HepG2 (cell line): Measurements from ENCODE around the gene FAM221B. TPM values are rescaled to one million over a fixed set of nuclear protein-coding genes. Genes with fewer than 3 reads are reported as not detected.

Source experiments
- ATAC-seq: fragments of 200-7000 bp; cut with Tn5 transposase; 3 replicates; pipeline ENCODE4 v1.9.1; 2020; ENCODE audit warnings: mild to moderate bottlenecking, moderate library complexity
- BruUV-seq: library from RNA; stranded (reverse); fragments of 400-500 nt; replicated peaks from 2 replicates; lab custom pipeline; 2021; lab: Mats Ljungman, UMichigan
- CTCF ChIA-PET: fragments of 300-600 bp; formaldehyde crosslinking; extraction: SDS; loops from one replicate; lab custom pipeline; 2021; ENCODE audit warnings: low total read pairs, inconsistent platforms, low intra/inter-chr PET ratio; lab: Yijun Ruan, JAX
- POLR2A ChIA-PET: fragments of 350-600 bp; sonication (Branson Sonifier 250); formaldehyde crosslinking; loops from one replicate; lab custom pipeline; 2020; ENCODE audit warnings: antibody characterized with exemption, inconsistent platforms; lab: Yijun Ruan, JAX
- DNase-seq: peaks from one replicate; pipeline ENCODE4 v3.0.0-alpha.2; 2015; ENCODE audit warnings: low spot score
- FAIRE-seq: peaks from 3 replicates; lab custom pipeline; 2011; peaks lifted over from hg19 to GRCh38; lab: Jason Lieb, UNC
- H2AFZ ChIP-seq: one replicate; pipeline ENCODE4 v1.6.1; 2011; ENCODE audit warnings: low read length, inconsistent platforms
- H3K27ac ChIP-seq: fragments of 300-600 bp; 3 replicates; pipeline ENCODE4 v1.8.0; 2011; ENCODE audit warnings: mixed run types, mild to moderate bottlenecking, mixed read lengths, low read length, inconsistent platforms; ENCODE audit not compliant: insufficient read depth; ENCODE audit errors: extremely low read length
- H3K27me3 ChIP-seq, 2 experiments: fragments of 200-600 bp in 1 of 2; 2 replicates in 1 of 2; 3 replicates in 1 of 2; pipeline versions ENCODE4 v1.6.0 to v1.8.0; 2011; ENCODE audit warnings: low read length in 2 of 2, mild to moderate bottlenecking in 2 of 2, moderate library complexity in 2 of 2, inconsistent platforms in 1 of 2; ENCODE audit not compliant: insufficient read depth in 2 of 2, control insufficient read depth in 1 of 2
- H3K36me3 ChIP-seq, 2 experiments: fragments of 200-600 bp in 1 of 2; replicated peaks in 1 of 2; 2 replicates in 1 of 2; 3 replicates in 1 of 2; pipeline versions ENCODE4 v1.5.1 to v1.8.0; 2011; ENCODE audit warnings: low read length in 2 of 2, inconsistent platforms in 1 of 2; ENCODE audit not compliant: insufficient read depth in 2 of 2, control insufficient read depth in 1 of 2
- H3K4me1 ChIP-seq: 2 replicates; pipeline ENCODE4 v1.5.1; 2012; ENCODE audit warnings: low read length, inconsistent platforms; ENCODE audit not compliant: insufficient read depth
- H3K4me2 ChIP-seq: 2 replicates; pipeline ENCODE4 v1.6.0; 2011; ENCODE audit warnings: low read depth, low read length, inconsistent platforms
- H3K4me3 ChIP-seq, 3 experiments: fragments of 200-600 bp in 1 of 3; sonication (generic), shearing (Covaris generic) in 1 of 3; replicated peaks in 1 of 3; 2 replicates each; pipeline ENCODE4 v1.5.1; 2011 to 2016; ENCODE audit warnings: low read length in 3 of 3, inconsistent platforms in 2 of 3, low read depth in 2 of 3, mild to moderate bottlenecking in 2 of 3, control low read depth in 1 of 3, mixed read lengths in 1 of 3; ENCODE audit not compliant: insufficient read depth in 1 of 3
- H3K79me2 ChIP-seq: one replicate; pipeline ENCODE4 v1.6.1; 2011; ENCODE audit warnings: low read length, inconsistent platforms; ENCODE audit not compliant: insufficient read depth
- H3K9ac ChIP-seq: 2 replicates; pipeline ENCODE4 v1.6.0; 2011; ENCODE audit warnings: mild to moderate bottlenecking, low read depth, low read length, inconsistent platforms; ENCODE audit not compliant: insufficient read depth
- H3K9me3 ChIP-seq: 2 replicates; pipeline ENCODE4 v1.5.1; 2012; ENCODE audit warnings: mild to moderate bottlenecking, low read length
- H4K20me1 ChIP-seq: 2 replicates; pipeline ENCODE4 v1.6.0; 2011; ENCODE audit warnings: inconsistent platforms, mild to moderate bottlenecking, low read length, moderate library complexity; ENCODE audit not compliant: insufficient read depth
- FIP1L1 ChIP-seq: fragments of 200-400 bp; formaldehyde crosslinking; IDR thresholded peaks from 2 replicates; pipeline ENCODE4 v1.6.1; 2018; ENCODE audit warnings: low read depth, mild to moderate bottlenecking, low read length, moderate library complexity, borderline replicate concordance; ENCODE audit not compliant: insufficient read depth
- FOXA3 ChIP-seq: IDR thresholded peaks from 2 replicates; pipeline ENCODE4 v1.6.1; 2016; ENCODE audit warnings: missing genetic modification reagents, missing compliant biosample characterization
- GABPB1 ChIP-seq: IDR thresholded peaks from 2 replicates; pipeline ENCODE4 v1.6.1; 2016; ENCODE audit warnings: mild to moderate bottlenecking, missing genetic modification reagents, moderate library complexity, missing compliant biosample characterization
- JDP2 ChIP-seq: sonication (generic); formaldehyde crosslinking; IDR thresholded peaks from 2 replicates; pipeline ENCODE4 v1.8.1; 2022; ENCODE audit warnings: missing genetic modification reagents, borderline replicate concordance
- MAF1 ChIP-seq: sonication (generic); formaldehyde crosslinking; IDR thresholded peaks from 2 replicates; pipeline ENCODE4 v1.5.0; 2020; ENCODE audit warnings: missing genetic modification reagents, borderline replicate concordance
- MED1 ChIP-seq: sonication (generic); formaldehyde crosslinking; IDR thresholded peaks from 2 replicates; pipeline ENCODE4 v1.4.0; 2020; ENCODE audit warnings: missing genetic modification reagents
- MXD3 ChIP-seq: IDR thresholded peaks from 2 replicates; pipeline ENCODE4 v1.6.1; 2016; ENCODE audit warnings: mild to moderate bottlenecking, missing biosample characterization, missing genetic modification reagents
- MYPOP ChIP-seq: sonication (generic); formaldehyde crosslinking; IDR thresholded peaks from 2 replicates; pipeline ENCODE4 v1.8.1; 2023; ENCODE audit warnings: mild to moderate bottlenecking, moderate library complexity, missing genetic modification reagents
- NPAS2 ChIP-seq: sonication (generic); formaldehyde crosslinking; IDR thresholded peaks from 2 replicates; pipeline ENCODE4 v1.8.0; 2022; ENCODE audit warnings: mild to moderate bottlenecking, missing genetic modification reagents, borderline replicate concordance
- NRL ChIP-seq: sonication (generic); formaldehyde crosslinking; IDR thresholded peaks from 2 replicates; pipeline ENCODE4 v1.5.0; 2020; ENCODE audit warnings: missing genetic modification reagents, mild to moderate bottlenecking, moderate library complexity, borderline replicate concordance
- TAF1 ChIP-seq: sonication (generic); formaldehyde crosslinking; IDR thresholded peaks from 2 replicates; pipeline ENCODE4 v1.4.0; 2020; ENCODE audit warnings: missing genetic modification reagents
- TEF ChIP-seq: sonication (generic); formaldehyde crosslinking; IDR thresholded peaks from 2 replicates; pipeline ENCODE4 v1.5.0; 2020; ENCODE audit warnings: missing genetic modification reagents
- THAP9 ChIP-seq: sonication (generic); formaldehyde crosslinking; IDR thresholded peaks from 2 replicates; pipeline ENCODE4; 2020; ENCODE audit warnings: missing genetic modification reagents, mild to moderate bottlenecking, borderline replicate concordance
- ZBTB42 ChIP-seq: sonication (generic); formaldehyde crosslinking; IDR thresholded peaks from 2 replicates; pipeline ENCODE4 v1.5.0; 2020; ENCODE audit warnings: mild to moderate bottlenecking, missing genetic modification reagents
- ZMYM4 ChIP-seq: sonication (generic); formaldehyde crosslinking; IDR thresholded peaks from 2 replicates; pipeline ENCODE4 v1.8.1; 2023; ENCODE audit warnings: mild to moderate bottlenecking, missing genetic modification reagents
- ZNF607 ChIP-seq: sonication (generic); formaldehyde crosslinking; IDR thresholded peaks from 2 replicates; pipeline ENCODE4 v1.5.1; 2020; ENCODE audit warnings: missing genetic modification reagents, mild to moderate bottlenecking, borderline replicate concordance
- ZNF720 ChIP-seq: sonication (generic); formaldehyde crosslinking; IDR thresholded peaks from 2 replicates; pipeline ENCODE4 v1.4.0; 2020; ENCODE audit warnings: missing genetic modification reagents
- ZNF772 ChIP-seq: sonication (generic); formaldehyde crosslinking; IDR thresholded peaks from 2 replicates; pipeline ENCODE4 v1.5.0; 2020; ENCODE audit warnings: mild to moderate bottlenecking, missing genetic modification reagents
- ZNF777 ChIP-seq: sonication (generic); formaldehyde crosslinking; IDR thresholded peaks from 2 replicates; pipeline ENCODE4 v1.4.0; 2020; ENCODE audit warnings: missing genetic modification reagents
- WGBS: methylation state at CpG from one replicate; pipeline ENCODE4 v1.1.6; 2017; ENCODE audit warnings: low lambda C conversion rate; 5-methylcytosine and 5-hydroxymethylcytosine counted together
- in situ Hi-C: cut with HindIII; loops from 2 replicates; pipeline ENCODE4 v1.10.0; 2017; ENCODE audit warnings: low pct_unique_long_range_greater_than_20kb; ENCODE audit not compliant: extremely low pct_ligation_motif_present
- intact Hi-C: fragments of 100-400 bp; cut with micrococcal nuclease; formaldehyde crosslinking; loops from one replicate; pipeline ENCODE4 v1.10.0; 2022; ENCODE audit not compliant: unreplicated experiment
- polyA plus RNA-seq, 8 experiments: library from polyadenylated mRNA; depleted of rRNA in 3 of 8; stranded (reverse) in 7 of 8; unstranded in 1 of 8; fragments of >200 nt; fragmentation: Illumina TruSeq in 4 of 8; extraction: Trizol in 4 of 8; gene quantifications; 2 replicates each; pipeline versions ENCODE4 v1.2.1 to v1.2.3, GENCODE V29; 2011 to 2016; ENCODE audit warnings: low read depth in 4 of 8, missing spikeins in 1 of 8, mixed read lengths in 1 of 8; ENCODE audit not compliant: insufficient read depth in 1 of 8
- total RNA-seq, 5 experiments: library from RNA; depleted of rRNA; stranded (reverse); fragments of >200 nt; fragmentation: Illumina TruSeq; extraction: Trizol; gene quantifications; 2 replicates each; pipeline ENCODE4 v1.2.3, GENCODE V29; 2016; ENCODE audit warnings: low read depth in 1 of 5

The FAM221B gene
- total and polyA plus RNA-seq, 2 of the 13 experiments (the other 11 are each of a cell fraction or from before 2014, with no cell fraction given): not detected

GRCh38 chr9:35814841-35815543 lies 13.5 kb downstream of the FAM221B start, which contains the start of gene HINT2:
Gene HINT2 (minus strand): TSS chr9:35815042. CDS start chr9:35814979, 63 bp downstream.
- ChIA-PET POLR2A (interaction anchor here (0.7 to 2.1 kb wide), 22 partner anchors 11 to 443 kb away, joined by 3 to 16 read pairs (median 4); partner anchors contain the start of genes CCDC107, CREB3, FAM221B and GBA2), CTCF (no interaction called here)
- in situ Hi-C loops (no loop called here), intact Hi-C loops (loop anchor here (1.0 kb wide), 1 partner anchor 14 kb away; the partner anchor contains the start of gene TMEM8B)
- ATAC-seq (peak; percentile 90), DNase-seq (peak; percentile 99), FAIRE-seq (peak; percentile 99)
- Histone ChIP-seq H3K79me2 (peaks cover 5% of the 10 kb centered on the region), H3K4me2 (peak within 1 kb of the TSS; percentile 77), H3K36me3 (0 out of 5 replicates have a peak, but pooled peaks cover 0 to 1% of the 10 kb centered on the region in 2 experiments), H2AFZ (peak within 1 kb of the TSS; percentile 10), H3K9me3 (no peaks in the 10 kb centered on the region), H4K20me1 (no peaks in the 10 kb centered on the region), H3K9ac (peak within 1 kb of the TSS; percentile 98), H3K4me3 (peak within 1 kb of the TSS; percentile 68 to 86 (median 86)), H3K27me3 (no peaks in the 10 kb centered on the region), H3K4me1 (peaks cover 44% of the 10 kb centered on the region), H3K27ac (peak within 1 kb of the TSS; percentile 99)
- under 1% methylated on average over 13 of the region's 52 CpGs for WGBS
- no TSS peak for BruUV-seq
- TF ChIP-seq NRL (CRISPR knock-in tag) (peak; percentile 94), JDP2 (CRISPR knock-in tag) (no peak), NPAS2 (CRISPR knock-in tag) (no peak), ZNF777 (CRISPR knock-in tag) (peak; percentile 1; the same call in 1 of the 2 replicates), ZBTB42 (no peak), ZNF607 (CRISPR knock-in tag) (peak; percentile 77; the same call in 1 of the 2 replicates), FOXA3 (CRISPR knock-in tag) (no peak), TEF (CRISPR knock-in tag) (no peak), ZMYM4 (CRISPR knock-in tag) (peak; percentile 77; the same call in 1 of the 2 replicates), TAF1 (CRISPR knock-in tag) (peak; percentile 92), MAF1 (CRISPR knock-in tag) (no peak; the same call in 1 of the 2 replicates), GABPB1 (CRISPR knock-in tag) (peak; percentile 62; the same call in 1 of the 2 replicates), MYPOP (CRISPR knock-in tag) (0 out of 2 replicates have a peak, but pooled peaks have one; percentile 45), FIP1L1 (no peak), THAP9 (peak; percentile 64; the same call in 1 of the 2 replicates), MXD3 (CRISPR knock-in tag) (peak; percentile 46; the same call in 1 of the 2 replicates), ZNF772 (CRISPR knock-in tag) (peak; percentile 1; the same call in 1 of the 2 replicates), MED1 (CRISPR knock-in tag) (peak; percentile 37; the same call in 1 of the 2 replicates), ZNF720 (CRISPR knock-in tag) (no peak)
